Cardiac ventricle fibroblast (primary cell): Measurements from ENCODE around the gene GSTA3. TPM values are rescaled to one million over a fixed set of nuclear protein-coding genes. Genes with fewer than 3 reads are reported as not detected.

Experiments used
- total RNA-seq: library from RNA; depleted of rRNA; stranded (reverse); fragments of >200 nt; gene quantifications from 2 replicates; pipeline ENCODE4 v1.2.3, GENCODE V29; 2015

Gene GSTA3
- total RNA-seq, result not detected in 2 replicates

GRCh38 chr6:52909531-52909930 lies at the start of gene GSTA3:
Gene GSTA3 (minus strand): TSS chr6:52909698. CDS start chr6:52905834, 3,864 bp downstream.

Other genes starting within 250 kb of the GSTA3 start
- gene TMEM14A, start 238.6 kb downstream of the GSTA3 start, total RNA-seq, result 29.8 and 36.9 TPM in 2 replicates
- not detected in 2 replicates for gene GSTA2, start 146.2 kb downstream of the GSTA3 start, total RNA-seq
- not detected in 2 replicates for gene GSTA1, start 105.9 kb downstream of the GSTA3 start, total RNA-seq
- not detected in 2 replicates for gene GSTA5, start 68.9 kb downstream of the GSTA3 start, total RNA-seq
- 64.0 and 65.0 TPM in 2 replicates for gene GSTA4, start 85.6 kb upstream of the GSTA3 start, total RNA-seq
- 10.7 TPM in 2 replicates for gene CILK1, start 152.1 kb upstream of the GSTA3 start, total RNA-seq
- 17.8 and 20.2 TPM in 2 replicates for gene FBXO9, start 155.7 kb upstream of the GSTA3 start, total RNA-seq
- not detected in 2 replicates for gene GCM1, start 239.1 kb upstream of the GSTA3 start, total RNA-seq